ENCODE results near the gene ZNF473. TPM values are rescaled to one million over a fixed set of nuclear protein-coding genes. Genes with fewer than 3 reads are reported as not detected.

Gene ZNF473
- total RNA-seq, 1 experiment from 2014 or later = 19.0 TPM

DNA sequence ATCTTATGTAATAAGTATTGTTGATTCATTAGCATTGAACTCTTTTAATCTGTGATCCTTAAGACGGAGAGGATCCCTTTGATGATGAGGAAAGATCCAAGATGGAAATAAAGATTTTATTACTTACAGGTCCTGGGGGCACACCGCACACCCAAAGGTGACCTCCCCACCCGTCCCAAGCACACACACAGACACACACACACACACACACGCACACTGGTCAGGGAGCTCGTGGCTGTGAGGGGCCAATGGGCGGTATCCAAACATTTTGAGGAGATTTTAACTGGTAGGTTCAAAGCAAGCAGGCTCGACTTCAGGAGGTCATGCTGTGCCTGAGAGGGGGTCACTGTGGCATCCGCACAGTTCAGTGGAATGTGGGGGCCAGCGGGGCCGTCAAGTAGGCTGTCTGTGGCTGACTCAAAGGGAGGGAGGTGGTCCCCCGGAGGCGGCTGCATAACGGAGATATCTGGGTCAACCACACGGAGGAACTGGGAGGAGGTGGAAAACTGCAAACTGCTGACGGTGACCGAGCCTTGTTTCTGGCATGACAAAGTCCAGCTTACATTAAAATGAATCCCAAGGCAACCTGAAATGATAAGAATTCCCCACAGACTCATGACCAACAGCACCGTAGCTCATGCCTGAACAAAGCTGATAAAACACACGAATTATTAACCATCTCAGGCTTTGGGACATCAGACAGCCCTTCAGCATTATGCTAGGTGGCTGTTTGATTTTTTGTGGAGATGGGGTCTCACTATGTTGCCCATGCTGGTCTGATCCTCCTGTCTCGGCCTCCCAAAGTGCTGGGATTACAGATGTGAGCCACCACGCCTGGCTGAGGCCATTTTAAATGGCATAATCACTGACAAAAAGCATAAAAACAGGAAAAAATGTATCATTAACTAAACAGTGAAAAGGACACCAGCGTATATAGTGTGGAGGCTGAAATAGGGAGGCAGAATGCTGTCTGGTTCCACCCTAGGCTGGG is 43.9 kb upstream of the ZNF473 start:
- H2AK5ac ChIP-seq (ENCODE audit: insufficient read length, low read length) = no peak overlapping the region
- H3K18ac ChIP-seq (ENCODE audit: insufficient read length, low read depth, low read length) = no peak overlapping the region
- no peaks in the 10 kb centered on the region for H3K4me1 ChIP-seq (ENCODE audit: insufficient read depth, low read length)
- no peaks in the 10 kb centered on the region for H3K23me2 ChIP-seq (ENCODE audit: insufficient read length, low read depth, low read length, poor library complexity, severe bottlenecking)
- peak overlapping the region in 1 of 3 experiments; percentile 42; a peak in 3 of 7 replicates for H3K27ac Mint-ChIP-seq
- H3T11ph ChIP-seq (ENCODE audit: low read length) = no peak overlapping the region
- no peak overlapping the region for H3K4me2 ChIP-seq (ENCODE audit: insufficient read depth, insufficient read length, low read length)
- no peak overlapping the region for H4K8ac ChIP-seq (replicated peaks; ENCODE audit: insufficient read length, low read depth, low read length)
- H3K79me1 ChIP-seq (ENCODE audit: insufficient read depth, low read depth, low read length, poor library complexity, severe bottlenecking) = no peaks in the 10 kb centered on the region
- H2BK15ac ChIP-seq (ENCODE audit: low read depth, low read length) = no peak overlapping the region
- no peak overlapping the region for H3K27ac ChIP-seq (ENCODE audit: insufficient read length, low read depth, low read length)
- H3K9me3 Mint-ChIP-seq = no peaks in the 10 kb centered on the region; a peak in 1 of 5 replicates
- no peak overlapping the region for H2BK20ac ChIP-seq (ENCODE audit: low read depth, low read length, poor library complexity, severe bottlenecking)
- no peak overlapping the region for H2BK120ac ChIP-seq (ENCODE audit: low read depth, low read length, poor library complexity, severe bottlenecking)
- no peak overlapping the region for H4K5ac ChIP-seq (ENCODE audit: insufficient read length, low read depth, low read length)
- H3K4me1 Mint-ChIP-seq = peaks cover 0 to 4% of the 10 kb centered on the region in 2 experiments; a peak in 2 of 4 replicates
- no peak overlapping the region for H3K4me3 Mint-ChIP-seq
- peaks cover 0 to 6% (median under 1%) of the 10 kb centered on the region in 3 experiments; a peak in 2 of 7 replicates for H3K36me3 Mint-ChIP-seq (ENCODE audit: insufficient read depth in 1 of 3, low read depth in 3 of 3)
- H2BK12ac ChIP-seq (ENCODE audit: insufficient read length, low read depth, low read length) = no peak overlapping the region
- H4K91ac ChIP-seq (ENCODE audit: insufficient read length, low read depth, low read length) = no peak overlapping the region
- H3K27me3 Mint-ChIP-seq (ENCODE audit: low read depth) = peaks cover 3% of the 10 kb centered on the region; the same call in 1 of the 2 replicates
- no peaks in the 10 kb centered on the region for H4K20me1 ChIP-seq (ENCODE audit: control insufficient read depth, insufficient read depth, insufficient read length)
- no peaks in the 10 kb centered on the region for H3K9me3 ChIP-seq (ENCODE audit: control insufficient read depth, low read depth, low read length)
- H3K56ac ChIP-seq (ENCODE audit: insufficient read length, low read depth, low read length) = no peak overlapping the region
- H2AFZ ChIP-seq (ENCODE audit: low read length) = no peak overlapping the region
- H2BK5ac ChIP-seq (ENCODE audit: insufficient read length, low read length) = no peak overlapping the region
- no peak overlapping the region for H3K4ac ChIP-seq (ENCODE audit: low read depth, low read length)
- H3K14ac ChIP-seq (ENCODE audit: insufficient read depth, low read length) = no peak overlapping the region
- DNase-seq = no peak
- WGBS (ENCODE audit: extremely low coverage, insufficient read length, low lambda C conversion rate) = no CpG with 5 or more reads among the region's 21 CpGs
- H3K9ac ChIP-seq (ENCODE audit: extremely low read depth, insufficient read length, low read length) = no peak overlapping the region
- no peaks in the 10 kb centered on the region for H3K27me3 ChIP-seq (ENCODE audit: insufficient read depth, low read length)
- no peak overlapping the region for H3K23ac ChIP-seq (ENCODE audit: insufficient read length, low read depth, low read length)
- no peaks in the 10 kb centered on the region for H3K79me2 ChIP-seq (ENCODE audit: insufficient read depth, low read length)
- TF ChIP-seq, protein P1, sequence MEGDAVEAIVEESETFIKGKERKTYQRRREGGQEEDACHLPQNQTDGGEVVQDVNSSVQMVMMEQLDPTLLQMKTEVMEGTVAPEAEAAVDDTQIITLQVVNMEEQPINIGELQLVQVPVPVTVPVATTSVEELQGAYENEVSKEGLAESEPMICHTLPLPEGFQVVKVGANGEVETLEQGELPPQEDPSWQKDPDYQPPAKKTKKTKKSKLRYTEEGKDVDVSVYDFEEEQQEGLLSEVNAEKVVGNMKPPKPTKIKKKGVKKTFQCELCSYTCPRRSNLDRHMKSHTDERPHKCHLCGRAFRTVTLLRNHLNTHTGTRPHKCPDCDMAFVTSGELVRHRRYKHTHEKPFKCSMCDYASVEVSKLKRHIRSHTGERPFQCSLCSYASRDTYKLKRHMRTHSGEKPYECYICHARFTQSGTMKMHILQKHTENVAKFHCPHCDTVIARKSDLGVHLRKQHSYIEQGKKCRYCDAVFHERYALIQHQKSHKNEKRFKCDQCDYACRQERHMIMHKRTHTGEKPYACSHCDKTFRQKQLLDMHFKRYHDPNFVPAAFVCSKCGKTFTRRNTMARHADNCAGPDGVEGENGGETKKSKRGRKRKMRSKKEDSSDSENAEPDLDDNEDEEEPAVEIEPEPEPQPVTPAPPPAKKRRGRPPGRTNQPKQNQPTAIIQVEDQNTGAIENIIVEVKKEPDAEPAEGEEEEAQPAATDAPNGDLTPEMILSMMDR (conservative IDR thresholded peaks at IDR 0.05) = no peak
